WTC11 (cell line): ENCODE measurements around the gene DMAC1. TPM values are rescaled to one million over a fixed set of nuclear protein-coding genes. Genes with fewer than 3 reads are reported as not detected.

Experiments used
- ATAC-seq: fragments of 200-7000 bp; cut with Tn5 transposase; 2 replicates; pipeline ENCODE4 v1.10.0; 2021; ENCODE audit warnings: mild to moderate bottlenecking, moderate library complexity
- CTCF ChIA-PET: fragments of 300-600 bp; sonication (Branson Sonifier 250); formaldehyde crosslinking; loops from one replicate; lab custom pipeline; 2021; ENCODE audit warnings: antibody characterized with exemption; lab: Charles Lee
- POLR2A ChIA-PET: fragments of 350-600 bp; sonication (Branson Sonifier 250); formaldehyde crosslinking; loops from one replicate; lab custom pipeline; 2021; ENCODE audit warnings: antibody characterized with exemption; lab: Charles Lee
- DNase-seq: peaks from one replicate; pipeline ENCODE4 v3.0.0; 2021; ENCODE audit warnings: low spot score
- H3K27ac Mint-ChIP-seq: 2 replicates; pipeline ENCODE4 v1.8.0; 2021; ENCODE audit warnings: mixed read lengths
- H3K27me3 Mint-ChIP-seq: 2 replicates; pipeline ENCODE4 v1.8.0; 2021; ENCODE audit warnings: low read depth, mild to moderate bottlenecking, moderate library complexity, mixed read lengths
- H3K36me3 Mint-ChIP-seq: 2 replicates; pipeline ENCODE4 v1.8.0; 2021; ENCODE audit warnings: mixed read lengths
- H3K4me1 Mint-ChIP-seq: 2 replicates; pipeline ENCODE4 v1.8.0; 2022; ENCODE audit warnings: mixed read lengths
- H3K4me3 Mint-ChIP-seq: 2 replicates; pipeline ENCODE4 v1.8.0; 2021; ENCODE audit warnings: mild to moderate bottlenecking, moderate library complexity, mixed read lengths
- H3K9me3 Mint-ChIP-seq: 2 replicates; pipeline ENCODE4 v1.8.0; 2021; ENCODE audit warnings: mixed read lengths
- AFF4 ChIP-seq: sonication (generic); formaldehyde crosslinking; IDR thresholded peaks from 2 replicates; pipeline ENCODE4 v1.8.1; 2023; ENCODE audit warnings: mild to moderate bottlenecking, missing genetic modification reagents, borderline replicate concordance
- CTCF ChIP-seq: fragments of 200-600 bp; IDR thresholded peaks from 2 replicates; pipeline ENCODE4 v1.8.0; 2022; ENCODE audit warnings: antibody characterized with exemption
- GTF2I ChIP-seq: fragments of 250-450 bp; sonication (Bioruptor Pico); conservative IDR thresholded peaks from 2 replicates; pipeline ENCODE4 v1.4.0; 2021; ENCODE audit warnings: mild to moderate bottlenecking
- IRF1 ChIP-seq: sonication (generic); formaldehyde crosslinking; IDR thresholded peaks from 2 replicates; pipeline ENCODE4 v1.8.0; 2023; ENCODE audit warnings: missing genetic modification reagents
- MYBL2 ChIP-seq: sonication (generic); formaldehyde crosslinking; IDR thresholded peaks from 2 replicates; pipeline ENCODE4 v1.8.1; 2023; ENCODE audit warnings: mild to moderate bottlenecking, moderate library complexity, missing genetic modification reagents
- NFE2L1 ChIP-seq: sonication (generic); formaldehyde crosslinking; IDR thresholded peaks from 2 replicates; pipeline ENCODE4 v1.8.1; 2023; ENCODE audit warnings: missing genetic modification reagents
- SMAD3 ChIP-seq: sonication (generic); formaldehyde crosslinking; IDR thresholded peaks from 2 replicates; pipeline ENCODE4 v1.8.0; 2022; ENCODE audit warnings: missing genetic modification reagents, mild to moderate bottlenecking, borderline replicate concordance
- STAT6 ChIP-seq: sonication (generic); formaldehyde crosslinking; conservative IDR thresholded peaks from 2 replicates; pipeline ENCODE4 v1.8.1; 2023; ENCODE audit warnings: mild to moderate bottlenecking, low read depth, missing genetic modification reagents, moderate library complexity
- ZNF138 ChIP-seq: sonication (generic); formaldehyde crosslinking; conservative IDR thresholded peaks from 2 replicates; pipeline ENCODE4 v1.8.1; 2022; ENCODE audit warnings: mild to moderate bottlenecking, moderate library complexity, missing genetic modification reagents
- ZNF416 ChIP-seq: fragments of 250-450 bp; sonication (Bioruptor Pico); IDR thresholded peaks from 2 replicates; pipeline ENCODE4 v1.9.0; 2021; ENCODE audit warnings: mild to moderate bottlenecking, inconsistent platforms
- ZNF512 ChIP-seq: sonication (generic); formaldehyde crosslinking; IDR thresholded peaks from 2 replicates; pipeline ENCODE4 v1.8.1; 2022; ENCODE audit warnings: missing genetic modification reagents, borderline replicate concordance
- total RNA-seq: library from RNA; stranded (reverse); gene quantifications from 3 replicates; pipeline ENCODE4 v1.2.3, GENCODE V29; 2021
- TF ChIP-seq, protein P1 (sequence below): sonication (generic); formaldehyde crosslinking; IDR thresholded peaks from 2 replicates; pipeline ENCODE4 v1.8.0; 2022; ENCODE audit warnings: mild to moderate bottlenecking, missing genetic modification reagents
- TF ChIP-seq, protein P2 (sequence below): sonication (generic); formaldehyde crosslinking; IDR thresholded peaks from 2 replicates; pipeline ENCODE4 v1.8.0; 2022; ENCODE audit warnings: mild to moderate bottlenecking, missing genetic modification reagents
- TF ChIP-seq, protein P3 (sequence below): sonication (generic); formaldehyde crosslinking; IDR thresholded peaks from 2 replicates; pipeline ENCODE4 v1.8.0; 2022; ENCODE audit warnings: mild to moderate bottlenecking, missing genetic modification reagents

DMAC1 gene
- total RNA-seq, 1 experiment from 2014 or later: 71.2 TPM

DNA sequence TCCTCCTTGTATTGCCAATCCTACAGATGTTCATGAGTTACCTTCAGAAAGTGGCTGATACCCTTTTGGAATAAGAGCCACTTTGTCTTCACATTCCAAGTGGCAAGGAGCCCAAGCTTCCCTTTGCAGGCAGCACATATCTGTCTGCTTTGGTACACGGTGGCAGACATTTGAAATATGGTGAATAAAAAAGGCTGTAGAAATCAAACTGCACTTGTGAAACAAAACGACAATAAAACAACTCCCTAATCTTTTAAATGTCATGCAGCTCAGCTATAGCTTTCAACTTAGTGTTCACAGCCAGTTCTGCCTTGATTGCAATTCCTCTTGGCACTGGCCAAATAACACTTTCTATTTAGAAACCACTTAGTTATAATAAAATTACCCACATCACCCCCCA is 35.0 kb upstream of the DMAC1 start:
- H3K4me3 Mint-ChIP-seq: no peak overlapping the region

More for the DNA sequence above, 35.0 kb upstream of the DMAC1 start:
- no peak overlapping the region for H3K27ac Mint-ChIP-seq
- no peak for DNase-seq
- no peaks in the 10 kb centered on the region for H3K27me3 Mint-ChIP-seq
- TF ChIP-seq, protein P1, sequence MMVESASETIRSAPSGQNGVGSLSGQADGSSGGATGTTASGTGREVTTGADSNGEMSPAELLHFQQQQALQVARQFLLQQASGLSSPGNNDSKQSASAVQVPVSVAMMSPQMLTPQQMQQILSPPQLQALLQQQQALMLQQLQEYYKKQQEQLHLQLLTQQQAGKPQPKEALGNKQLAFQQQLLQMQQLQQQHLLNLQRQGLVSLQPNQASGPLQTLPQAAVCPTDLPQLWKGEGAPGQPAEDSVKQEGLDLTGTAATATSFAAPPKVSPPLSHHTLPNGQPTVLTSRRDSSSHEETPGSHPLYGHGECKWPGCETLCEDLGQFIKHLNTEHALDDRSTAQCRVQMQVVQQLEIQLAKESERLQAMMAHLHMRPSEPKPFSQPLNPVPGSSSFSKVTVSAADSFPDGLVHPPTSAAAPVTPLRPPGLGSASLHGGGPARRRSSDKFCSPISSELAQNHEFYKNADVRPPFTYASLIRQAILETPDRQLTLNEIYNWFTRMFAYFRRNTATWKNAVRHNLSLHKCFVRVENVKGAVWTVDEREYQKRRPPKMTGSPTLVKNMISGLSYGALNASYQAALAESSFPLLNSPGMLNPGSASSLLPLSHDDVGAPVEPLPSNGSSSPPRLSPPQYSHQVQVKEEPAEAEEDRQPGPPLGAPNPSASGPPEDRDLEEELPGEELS (CRISPR knock-in tag): no peak
- no peak for TF ChIP-seq AFF4 (CRISPR knock-in tag)
- TF ChIP-seq SMAD3: no peak
- no peak for TF ChIP-seq ZNF512 (CRISPR knock-in tag)
- TF ChIP-seq IRF1: no peak
- TF ChIP-seq ZNF138 (CRISPR knock-in tag): no peak
- no peak for TF ChIP-seq CTCF
- no peak for TF ChIP-seq NFE2L1
- TF ChIP-seq MYBL2 (CRISPR knock-in tag): no peak
- TF ChIP-seq GTF2I: no peak
- TF ChIP-seq STAT6 (CRISPR knock-in tag): no peak
- TF ChIP-seq, protein P2, sequence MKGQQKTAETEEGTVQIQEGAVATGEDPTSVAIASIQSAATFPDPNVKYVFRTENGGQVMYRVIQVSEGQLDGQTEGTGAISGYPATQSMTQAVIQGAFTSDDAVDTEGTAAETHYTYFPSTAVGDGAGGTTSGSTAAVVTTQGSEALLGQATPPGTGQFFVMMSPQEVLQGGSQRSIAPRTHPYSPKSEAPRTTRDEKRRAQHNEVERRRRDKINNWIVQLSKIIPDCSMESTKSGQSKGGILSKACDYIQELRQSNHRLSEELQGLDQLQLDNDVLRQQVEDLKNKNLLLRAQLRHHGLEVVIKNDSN (CRISPR knock-in tag): no peak
- no peak for TF ChIP-seq ZNF416 (CRISPR knock-in tag)
- TF ChIP-seq, protein P3, sequence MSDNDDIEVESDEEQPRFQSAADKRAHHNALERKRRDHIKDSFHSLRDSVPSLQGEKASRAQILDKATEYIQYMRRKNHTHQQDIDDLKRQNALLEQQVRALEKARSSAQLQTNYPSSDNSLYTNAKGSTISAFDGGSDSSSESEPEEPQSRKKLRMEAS (CRISPR knock-in tag): no peak
- TF ChIP-seq, all 79 proteins: peak for 0
- no peak for ATAC-seq
- ChIA-PET POLR2A (interaction anchor here (0.6 kb wide), 1 partner anchor 336 kb away, joined by 3 read pairs; no protein-coding TSS in a partner anchor), CTCF (interaction anchor here (0.8 kb wide), 1 partner anchor 12 kb away, joined by 3 read pairs; no protein-coding TSS in a partner anchor)
- no peaks in the 10 kb centered on the region for H3K4me1 Mint-ChIP-seq
- peaks cover 19% of the 10 kb centered on the region for H3K9me3 Mint-ChIP-seq
- H3K36me3 Mint-ChIP-seq: no peaks in the 10 kb centered on the region
